ENCODE results near the gene BHLHA15.
A peak's percentile ranks its signal among the peaks of the same experiment; 100 is the strongest.

The BHLHA15 gene

DNA sequence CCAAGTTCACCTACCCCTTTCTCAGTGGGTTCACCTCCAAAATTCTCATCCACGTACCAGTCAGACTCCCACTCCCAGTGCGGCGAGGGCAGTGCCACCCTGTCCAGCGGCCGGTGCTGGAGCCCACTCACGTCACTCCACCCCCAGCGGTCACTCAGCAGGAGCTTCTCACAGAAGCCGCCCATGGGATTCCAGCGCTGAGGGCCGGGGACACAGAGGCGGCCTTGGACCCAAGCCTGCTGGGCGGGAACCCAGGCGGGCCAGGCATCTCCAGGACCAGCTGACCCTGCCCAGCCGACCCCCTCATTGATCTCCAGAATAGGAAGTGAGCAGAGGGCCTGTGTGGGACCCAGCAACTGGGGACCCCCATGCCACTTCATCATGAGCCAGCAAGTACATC, 33.6 kb downstream of the BHLHA15 start:
- DNase-seq (ENCODE audit: low read depth), result no peak

DNA sequence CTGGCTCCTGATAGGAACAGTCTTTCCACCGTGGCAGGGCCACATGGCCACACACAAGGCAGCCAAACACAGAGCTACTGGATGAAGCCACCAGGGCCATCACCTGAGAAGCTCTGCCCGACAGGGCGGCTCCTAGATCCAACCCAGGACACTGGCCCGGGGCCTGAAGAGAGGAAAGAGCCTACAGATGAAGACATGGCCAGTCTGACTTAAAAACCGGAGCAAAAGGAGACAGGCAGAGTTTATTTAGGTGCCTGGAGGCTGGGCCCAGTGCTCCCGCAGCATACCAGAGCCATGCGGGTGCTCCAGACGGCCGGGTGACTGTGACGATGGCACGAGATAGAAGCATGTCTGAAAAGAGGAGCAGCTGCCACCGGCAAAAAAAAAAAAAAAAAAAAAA, 36.9 kb downstream of the BHLHA15 start:
- no peak for DNase-seq (ENCODE audit: low read depth)

DNA sequence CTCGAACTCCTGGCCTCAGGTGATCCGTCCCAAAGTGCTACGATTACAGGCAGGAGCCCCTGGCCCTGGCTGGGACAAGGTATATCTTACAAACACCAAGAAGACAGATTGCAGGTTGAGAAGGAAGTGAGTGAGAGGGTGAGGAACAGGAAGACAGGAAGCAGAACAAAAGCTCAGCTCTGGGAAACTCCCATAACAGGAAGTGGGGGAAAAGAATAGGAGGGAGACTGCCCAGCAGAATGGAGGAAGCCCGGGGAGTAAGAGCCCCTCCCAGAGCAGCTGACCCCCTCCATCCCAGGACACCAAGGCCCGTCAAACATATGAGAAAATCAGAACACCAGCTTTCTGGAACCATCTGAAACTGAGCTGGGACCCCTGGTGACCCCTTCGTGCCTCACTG, 37.9 kb downstream of the BHLHA15 start:
- no peak for DNase-seq (ENCODE audit: low read depth)

DNA sequence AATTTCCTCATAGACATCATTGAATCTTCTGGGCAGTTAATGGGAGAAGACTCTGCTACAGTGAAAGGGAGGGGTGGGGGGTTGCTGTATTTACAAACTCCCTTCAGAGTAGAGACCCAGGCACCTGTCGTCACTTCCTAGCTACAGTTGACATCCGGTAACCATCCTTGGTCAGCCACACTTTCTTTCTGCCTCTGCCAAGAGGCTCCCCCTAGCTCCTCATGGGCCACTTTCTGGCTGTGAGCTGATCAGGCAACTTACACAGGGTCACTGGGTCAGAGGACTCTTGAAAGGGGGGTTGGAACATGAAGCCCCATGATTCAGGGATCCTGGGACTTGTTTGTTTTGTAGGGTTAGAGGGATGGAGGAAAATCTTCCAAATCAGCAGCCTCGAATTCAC, 39.5 kb downstream of the BHLHA15 start:
- DNase-seq (ENCODE audit: low read depth), result peak; percentile 16

DNA sequence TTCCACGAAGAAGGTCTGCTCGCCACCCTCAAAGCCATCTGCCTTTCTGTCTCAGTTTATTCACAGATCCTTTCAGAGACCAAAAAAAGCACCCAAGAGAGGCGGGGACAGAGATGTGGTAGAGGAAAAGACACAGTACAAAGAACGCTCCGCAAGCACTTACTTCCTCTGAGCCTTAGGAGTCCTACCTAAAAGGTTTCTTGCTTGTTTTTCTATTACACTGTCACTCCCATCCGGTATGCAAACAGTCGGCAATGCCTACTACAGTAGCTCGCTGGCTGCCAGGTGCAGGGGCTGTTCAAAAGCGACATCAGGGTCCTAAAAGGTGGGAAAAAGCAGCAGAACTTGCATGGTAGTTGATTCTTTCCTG, 40.0 kb downstream of the BHLHA15 start:
- peak; percentile 18 for DNase-seq (ENCODE audit: low read depth)

DNA sequence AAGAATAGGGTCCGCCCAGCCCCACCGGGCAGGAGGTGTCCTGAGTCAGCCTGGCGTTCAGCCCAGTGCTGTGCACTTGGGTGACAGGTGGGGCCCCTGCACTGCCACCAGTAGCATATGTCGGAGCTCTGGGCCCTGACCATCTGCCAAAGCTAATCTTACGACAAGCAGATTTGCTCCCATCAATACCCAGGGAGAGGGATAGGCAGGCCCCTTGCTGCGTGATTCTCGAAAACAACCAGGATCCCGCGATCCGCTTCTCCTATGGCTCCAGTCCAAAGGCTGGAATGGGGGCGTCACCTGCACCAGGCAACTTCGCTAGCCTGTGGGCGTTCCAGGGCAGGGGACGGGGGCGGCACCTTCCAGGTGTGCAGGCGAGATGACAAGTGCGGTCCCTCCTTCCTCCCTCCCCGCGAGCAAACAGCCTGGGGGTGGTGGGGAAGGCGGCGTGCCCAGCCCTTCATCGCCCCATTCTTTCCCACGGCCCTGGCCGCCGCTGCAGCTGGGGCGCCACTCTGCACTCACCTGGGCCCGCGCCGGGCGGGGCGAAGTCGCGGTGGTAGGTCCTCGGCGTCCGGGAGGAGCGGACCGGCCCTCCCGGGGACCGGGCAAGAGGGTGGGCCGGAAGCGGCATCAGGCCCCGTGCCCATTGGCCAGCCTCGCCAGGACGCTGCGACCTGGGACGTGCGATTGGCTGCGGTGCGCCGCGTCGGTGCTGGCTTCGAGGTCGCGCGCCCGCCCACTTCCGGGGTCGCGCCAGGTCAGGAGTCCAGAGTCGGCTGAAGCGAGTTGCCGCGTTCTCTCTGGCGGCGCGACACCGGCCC, 40.6 kb downstream of the BHLHA15 start, which contains the start of gene TECPR1:
TSS of gene TECPR1 (minus strand) at position 632 of the 824 bp plus-strand sequence. CDS start 6,086 bp downstream, outside the sequence.
- peak; percentile 85 for DNase-seq (ENCODE audit: low read depth)

DNA sequence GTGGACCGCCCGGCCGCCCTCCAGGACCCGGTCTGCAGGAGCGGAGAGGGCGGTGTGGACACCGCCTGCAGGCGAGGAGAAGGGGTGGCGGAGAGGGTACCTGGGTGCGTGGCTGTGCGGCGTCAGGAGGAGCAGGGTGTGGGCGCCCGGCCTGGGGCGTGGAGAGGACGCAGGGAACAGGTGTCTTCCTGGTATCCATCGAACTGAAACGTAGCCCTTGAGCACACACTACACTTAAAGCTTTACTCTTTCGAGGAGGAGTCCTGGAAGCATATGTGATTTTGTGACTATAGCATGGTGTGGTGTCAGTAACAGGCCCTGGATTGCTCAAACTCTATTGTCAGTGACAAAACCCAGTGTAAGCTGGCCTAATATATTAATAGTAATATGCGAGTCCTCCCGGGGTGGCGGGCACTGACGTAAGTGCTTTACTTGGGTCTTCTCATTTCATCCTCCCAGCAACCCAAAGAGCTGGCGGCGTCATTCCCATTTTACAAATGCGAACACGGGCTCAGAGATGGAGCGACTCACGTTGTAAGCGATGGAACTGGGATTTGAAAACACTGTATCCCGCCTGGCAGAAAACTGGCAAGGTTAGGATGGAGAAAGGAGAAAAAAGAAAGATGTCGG, 41.3 kb downstream of the BHLHA15 start:
- DNase-seq (ENCODE audit: low read depth), result no peak

DNA sequence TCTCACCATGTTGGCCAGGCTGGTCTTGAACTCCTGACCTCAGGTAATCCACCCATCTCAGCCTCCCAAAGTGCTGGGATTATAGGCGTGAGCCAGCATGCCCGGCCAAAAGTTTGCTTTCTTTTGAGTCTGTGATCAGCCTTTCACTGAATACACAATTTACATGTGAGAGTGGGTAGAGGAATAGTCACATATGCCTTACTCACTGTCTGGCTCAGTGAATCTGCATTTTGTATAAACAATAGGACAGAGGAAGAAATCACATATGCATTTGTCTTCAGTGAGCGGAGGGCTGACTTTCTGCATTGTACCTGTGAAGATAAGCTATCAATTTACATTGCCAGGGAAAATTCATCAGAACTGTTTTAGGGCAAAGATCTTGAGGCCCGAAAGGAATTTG, 43.3 kb downstream of the BHLHA15 start:
- DNase-seq (ENCODE audit: low read depth), result no peak

DNA sequence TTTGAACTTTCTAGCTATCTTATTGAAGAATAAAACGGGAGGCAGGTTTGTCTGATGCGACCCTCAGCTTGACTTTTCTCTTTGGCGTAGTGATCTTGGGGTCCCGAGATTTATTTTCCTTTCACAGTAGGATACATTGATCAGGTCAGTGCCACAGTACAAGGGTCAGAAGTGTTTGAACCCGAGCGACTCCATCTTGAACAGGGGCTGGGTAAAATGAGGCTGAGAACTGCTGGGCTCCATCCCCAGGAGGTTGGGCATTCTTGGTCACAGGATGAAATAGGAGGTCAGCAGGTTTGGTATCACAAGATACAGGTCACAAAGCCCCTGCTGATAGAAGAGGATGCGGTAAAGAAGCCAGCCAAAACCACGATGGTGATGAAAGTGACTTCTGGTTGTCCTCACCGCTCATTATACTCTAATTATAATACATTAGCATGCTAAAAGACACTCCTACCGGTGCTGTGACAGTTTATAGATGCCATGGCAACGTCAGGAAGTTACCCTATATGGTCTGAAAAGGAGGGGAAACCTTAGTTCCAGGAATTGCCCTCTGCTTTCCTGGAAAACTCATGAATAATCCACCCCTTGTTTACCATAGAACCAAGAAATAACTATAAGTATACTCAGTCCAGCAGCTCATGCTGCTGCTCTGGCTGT, 43.8 kb downstream of the BHLHA15 start:
- no peak for DNase-seq (ENCODE audit: low read depth)

DNA sequence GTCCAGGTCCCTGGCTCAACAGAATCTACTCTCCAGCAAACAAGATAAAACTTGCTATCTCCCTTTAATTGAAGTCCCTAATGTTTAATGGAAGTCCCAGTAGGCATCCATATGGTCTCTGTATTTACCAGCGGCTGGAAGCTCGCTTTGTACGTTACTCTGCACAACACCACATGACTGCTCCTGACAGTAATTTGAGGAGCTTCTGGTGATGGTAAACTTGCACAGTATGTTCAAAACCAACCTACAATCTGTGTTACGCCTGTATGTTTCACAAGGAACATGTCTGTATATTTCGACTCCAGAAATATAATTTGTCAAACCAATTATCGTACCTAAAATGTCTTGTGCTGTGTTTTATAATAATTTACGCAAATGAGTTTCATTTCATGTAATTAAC, 45.2 kb downstream of the BHLHA15 start:
- DNase-seq (ENCODE audit: low read depth), result no peak

DNA sequence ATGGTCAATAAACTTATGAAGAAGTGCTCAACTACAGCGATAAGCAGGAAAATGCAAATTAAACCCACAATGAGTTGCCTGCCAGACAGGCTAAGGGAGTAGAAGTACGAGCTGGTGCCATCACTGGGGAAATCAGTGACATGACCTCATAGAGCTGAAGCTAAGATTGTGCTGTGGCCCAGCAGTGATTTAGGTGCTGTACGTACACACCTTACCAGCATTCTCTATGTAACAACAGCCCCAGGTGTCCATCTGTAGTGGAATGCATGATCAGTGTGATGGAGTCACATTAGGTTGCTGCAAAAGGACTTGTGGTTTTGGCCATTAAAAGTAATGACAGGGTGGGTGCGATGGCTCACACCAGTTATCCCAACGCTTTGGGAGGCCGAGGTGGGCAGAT, 46.5 kb downstream of the BHLHA15 start:
- DNase-seq (ENCODE audit: low read depth), result no peak

Measured in activated T-cell treated with anti-CD3 and anti-CD28 coated beads for 24 hours (primary cell).